ENCODE data around the gene ARL8B. TPM values are rescaled to one million over a fixed set of nuclear protein-coding genes. Genes with fewer than 3 reads are reported as not detected.

Gene ARL8B
- total and polyA plus RNA-seq, 2 of the 8 experiments (the other 6 are each of a cell fraction or from before 2014, with no cell fraction given) = 14.5 to 27.8 TPM

- TF ChIP-seq HDAC2 (IDR thresholded peaks at IDR 0.05; ENCODE audit: borderline replicate concordance in 1 of 2, low read depth in 2 of 2, low read length in 2 of 2) (no peak), NANOG (IDR thresholded peaks at IDR 0.05; ENCODE audit: insufficient read depth, low read depth, low read length, poor library complexity, severe bottlenecking) (no peak), POLR2AphosphoS5 (IDR thresholded peaks at IDR 0.05; ENCODE audit: low read depth, low read length) (no peak), TBP (IDR thresholded peaks at IDR 0.05; ENCODE audit: low read depth, low read length) (no peak), ATF2 (IDR thresholded peaks at IDR 0.05; ENCODE audit: low read length) (no peak), RBBP5 (IDR thresholded peaks at IDR 0.05; ENCODE audit: borderline replicate concordance, low read depth, low read length) (no peak), RXRA (IDR thresholded peaks at IDR 0.05; ENCODE audit: insufficient read depth, low read depth, low read length) (no peak), RFX5 (IDR thresholded peaks at IDR 0.05; ENCODE audit: borderline replicate concordance, low read depth, low read length) (no peak)
Observed at GRCh38 chr3:5136919-5137429, 14.9 kb downstream of the ARL8B start (continued).

Measured in H1 (cell line).